NCI-H2227 treated with DMSO at 0.1 percent for 48 hours (cell line): ENCODE measurements around the gene ADO.
"Not testable (repeated sequence)": the region's sequence is repeated elsewhere in the genome, so short reads cannot be mapped to it uniquely, and the experiment has no call there.

Source experiments
- DNase-seq: peaks from one replicate; lab custom pipeline; 2025; lab: John Stamatoyannopoulos, UW

ADO gene

DNA sequence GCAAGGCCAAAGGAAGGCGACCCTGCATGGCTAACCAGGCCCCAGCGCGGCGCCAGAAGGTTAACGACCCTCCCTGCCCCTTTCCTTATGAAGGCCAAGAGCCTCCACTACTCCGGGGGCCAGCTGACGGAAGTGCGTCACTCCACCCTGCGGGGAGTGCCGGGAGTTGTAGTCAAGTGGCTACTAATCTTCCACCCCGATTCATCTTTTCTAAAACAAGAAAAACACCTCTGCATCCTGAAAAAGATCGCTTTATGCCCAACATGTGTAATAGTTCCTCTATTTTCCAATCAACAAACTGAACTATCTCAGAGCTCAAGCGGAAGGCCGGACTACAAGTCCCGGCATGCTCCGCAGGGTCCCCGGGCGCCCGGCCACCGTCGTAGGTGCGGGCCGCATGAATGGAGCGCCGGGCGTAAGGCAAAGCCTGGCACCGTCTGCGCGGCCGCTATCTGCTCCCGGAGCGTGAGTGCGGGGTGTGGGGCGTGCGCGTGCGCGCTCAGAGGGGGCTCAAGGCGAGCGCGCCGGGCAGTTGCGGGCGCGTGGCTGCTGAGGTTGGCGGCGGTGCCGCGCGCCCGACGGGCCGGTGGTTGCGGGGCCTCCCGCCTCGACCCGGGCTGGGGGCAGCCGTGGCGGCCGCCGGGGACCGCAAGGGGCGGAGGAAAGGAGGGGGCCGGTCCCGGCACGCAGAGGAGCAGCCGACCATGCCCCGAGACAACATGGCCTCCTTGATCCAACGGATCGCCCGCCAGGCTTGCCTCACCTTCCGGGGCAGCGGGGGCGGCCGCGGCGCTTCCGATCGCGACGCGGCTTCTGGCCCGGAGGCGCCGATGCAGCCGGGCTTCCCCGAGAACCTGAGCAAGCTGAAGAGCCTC lies at the start of gene ADO:
Gene ADO, plus strand, starts transcription at position 365 of the 875 bp plus-strand sequence. Its CDS starts 340 bp downstream, at position 705.
- DNase-seq = peak; percentile 80

DNA sequence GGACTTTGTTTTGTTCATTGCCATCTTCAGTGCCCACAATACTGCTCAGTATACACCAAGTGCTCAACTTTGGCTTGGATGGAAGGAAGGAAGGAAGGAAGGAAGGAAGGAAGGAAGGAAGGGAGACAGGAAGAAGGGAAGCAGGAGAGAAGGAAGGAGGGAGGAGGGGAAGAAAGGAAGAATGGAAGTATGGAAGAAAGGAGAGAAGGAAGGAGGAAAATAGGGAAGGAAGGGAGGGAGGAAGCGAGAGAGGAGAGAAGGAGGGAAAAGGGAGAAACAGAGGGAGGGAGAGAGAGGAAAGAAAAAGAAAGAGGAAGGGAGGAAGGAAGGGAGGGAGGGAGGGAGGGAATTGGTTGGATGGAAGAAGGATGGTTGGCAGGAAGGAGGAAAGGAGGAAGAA lies 49.6 kb upstream of the ADO start:
- no peak for DNase-seq

- DNase-seq = no peak
Observed at GRCh38 chr10:62755662-62756653, 48.6 kb upstream of the ADO start.

- no peak for DNase-seq
Observed at GRCh38 chr10:62759599-62760175, 44.8 kb upstream of the ADO start.

DNA sequence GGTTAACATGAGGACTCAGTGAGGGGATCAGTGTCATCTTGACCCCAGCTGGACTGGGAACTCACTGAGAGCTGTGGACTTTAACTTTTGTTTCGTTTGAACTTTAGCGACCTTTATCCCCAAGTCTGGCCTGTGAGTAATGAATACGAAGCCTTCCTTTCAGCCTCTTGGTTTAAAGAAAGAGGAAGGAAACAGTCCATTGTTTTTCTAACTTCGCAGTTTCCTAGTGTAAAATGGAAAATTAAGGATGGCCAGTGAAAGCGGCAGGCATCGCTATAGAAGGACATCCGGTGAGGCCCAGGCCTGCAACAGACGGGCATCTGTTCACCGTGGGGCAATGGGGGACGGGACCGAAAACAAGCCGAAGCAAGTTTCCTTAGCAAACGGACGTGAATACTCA lies 44.1 kb upstream of the ADO start:
- DNase-seq = no peak

DNA sequence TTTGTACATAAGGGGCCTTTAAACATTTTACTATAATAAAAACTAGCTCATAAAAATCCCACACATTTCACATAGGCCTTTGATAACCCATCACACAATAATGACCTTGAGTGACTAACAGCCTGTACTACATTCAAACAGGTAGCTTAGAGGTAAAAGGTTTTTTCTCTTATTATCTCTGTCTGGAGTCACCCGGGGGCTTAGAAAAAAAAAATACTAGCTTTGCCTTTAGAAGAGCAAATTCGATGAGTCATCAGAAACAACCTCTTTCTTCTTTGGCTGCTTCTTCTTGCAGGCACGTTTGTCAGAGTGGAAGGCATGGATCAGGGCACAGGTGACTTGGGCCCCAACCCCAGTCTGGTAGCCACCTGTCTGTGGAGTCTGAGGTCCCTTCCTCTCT lies 43.4 kb upstream of the ADO start:
- no peak for DNase-seq

DNA sequence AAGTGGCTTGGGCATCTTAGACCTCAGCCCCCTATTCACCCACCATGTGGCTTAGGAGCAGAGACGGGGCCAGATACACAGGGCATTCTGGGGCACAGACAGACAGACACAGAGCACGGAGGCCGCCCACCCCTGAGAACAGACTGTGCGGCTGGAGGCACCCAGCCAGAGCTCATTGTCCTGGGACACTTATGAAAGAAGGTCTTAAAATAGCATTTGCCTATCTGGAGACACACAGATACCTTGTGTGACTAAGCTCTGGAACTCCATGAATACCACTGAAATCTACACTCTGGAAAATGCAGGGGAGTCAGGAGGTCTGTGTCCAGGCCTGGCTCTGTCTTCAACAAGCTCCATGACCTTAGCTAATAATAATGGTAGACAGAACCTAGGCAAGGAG lies 41.4 kb upstream of the ADO start:
- DNase-seq = no peak

GRCh38 chr10:62764011-62764410 lies 40.5 kb upstream of the ADO start:
- DNase-seq = no peak

DNA sequence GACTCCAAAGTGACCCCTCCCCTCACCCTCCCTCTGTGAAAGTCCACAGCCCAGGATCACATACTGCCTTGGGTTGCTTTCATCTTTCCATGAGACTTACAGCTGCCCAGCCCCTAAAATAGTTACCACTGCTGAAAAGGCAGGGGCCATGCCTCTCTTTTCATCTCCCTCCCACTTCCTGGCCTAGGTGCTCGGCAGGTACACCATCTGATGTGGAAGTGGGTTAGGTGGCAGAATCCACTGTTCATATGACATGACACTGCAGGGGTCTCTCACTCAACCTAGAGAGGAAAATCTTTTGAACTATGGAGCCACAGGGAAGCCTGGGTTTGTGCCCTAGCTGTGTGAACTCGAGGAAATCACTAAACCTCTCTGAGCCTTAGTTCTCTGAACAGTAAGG lies 38.8 kb upstream of the ADO start:
- DNase-seq = no peak

- DNase-seq = no peak
Observed at GRCh38 chr10:62766386-62766785, 38.1 kb upstream of the ADO start.

DNA sequence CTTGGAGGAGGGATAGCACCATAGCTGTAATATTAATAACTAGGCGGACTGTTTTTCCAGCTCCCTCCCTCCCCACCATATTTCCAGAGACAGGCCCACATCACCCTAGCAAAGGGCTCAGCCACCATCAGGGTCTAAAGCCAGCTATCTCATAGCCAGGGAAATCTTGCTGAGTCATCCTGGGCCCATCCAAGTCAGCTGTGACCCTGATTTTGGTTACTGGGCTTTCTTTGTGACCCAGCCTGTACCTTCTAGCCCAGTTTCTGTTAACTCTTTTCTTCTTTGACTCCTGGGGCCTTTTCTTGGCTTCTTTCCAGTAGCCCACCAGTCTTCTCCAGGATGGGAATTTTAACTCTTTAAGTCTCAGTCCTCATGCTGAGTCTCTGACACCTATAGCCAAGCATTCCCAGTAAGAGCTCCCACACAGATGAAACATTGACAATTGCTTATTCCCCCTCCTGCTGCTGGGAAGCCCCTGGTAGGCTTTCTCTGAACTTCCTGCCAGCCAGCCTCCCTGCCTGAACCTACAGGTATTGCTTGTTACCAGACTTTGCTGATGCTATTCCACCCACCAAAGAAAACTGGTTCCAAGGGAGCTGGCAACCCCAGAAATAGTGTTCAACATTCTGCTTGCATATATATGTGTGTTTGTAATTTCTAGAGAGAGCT lies 34.8 kb upstream of the ADO start:
- no peak for DNase-seq

- no peak for DNase-seq
Observed at GRCh38 chr10:62772186-62772974, 32.1 kb upstream of the ADO start.

GRCh38 chr10:62778125-62778524 lies 26.4 kb upstream of the ADO start:
- DNase-seq = no peak

- no peak for DNase-seq
Observed at GRCh38 chr10:62779487-62780248, 24.9 kb upstream of the ADO start.

DNA sequence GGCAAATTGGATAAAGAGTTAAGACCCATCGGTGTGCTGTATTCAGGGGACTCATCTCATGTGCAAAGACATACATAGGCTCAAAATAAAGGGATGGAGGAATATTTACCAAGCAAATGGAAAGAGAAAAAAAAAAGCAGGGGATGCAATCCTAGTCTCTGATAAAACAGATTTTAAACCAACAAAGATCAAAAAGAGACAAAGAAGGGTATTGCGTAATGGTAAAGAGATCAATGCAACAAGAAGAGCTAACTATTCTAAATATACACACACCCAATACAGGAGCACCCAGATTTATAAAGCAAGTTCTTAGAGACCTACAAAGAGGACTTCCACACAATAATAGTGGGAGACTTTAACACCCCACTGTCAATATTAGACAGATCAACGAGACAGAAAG lies 20.0 kb upstream of the ADO start:
- DNase-seq = not testable (repeated sequence)

GRCh38 chr10:62788285-62788684 lies 16.2 kb upstream of the ADO start:
- DNase-seq = not testable (repeated sequence)

DNA sequence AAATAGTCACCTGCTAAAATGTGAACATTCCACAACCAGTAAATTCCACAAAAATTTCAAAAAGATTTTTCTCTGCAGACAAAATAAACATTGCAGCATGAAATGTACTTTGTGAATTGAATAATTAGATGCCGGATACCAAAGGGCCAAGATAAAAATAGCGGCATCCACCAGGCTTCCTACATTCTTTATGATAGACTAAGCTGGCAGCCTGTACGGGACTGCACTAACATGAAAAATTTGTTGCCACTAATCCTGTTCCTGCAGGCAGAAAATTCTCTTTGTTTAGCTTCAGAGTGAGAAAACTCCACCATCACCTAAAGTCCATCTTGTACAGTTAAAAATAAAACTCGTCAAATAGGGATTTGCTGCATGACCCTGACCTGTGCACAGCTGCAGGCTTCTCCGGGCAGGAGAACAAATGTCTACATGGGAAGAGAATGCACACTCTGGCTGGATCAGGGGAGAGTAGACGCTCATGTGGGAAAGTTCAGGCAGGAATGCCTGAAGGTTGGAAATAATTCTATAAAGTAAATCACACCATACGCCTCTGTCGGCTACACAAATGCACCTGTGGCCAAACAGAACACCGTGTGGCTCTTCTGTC lies 15.6 kb upstream of the ADO start:
- no peak for DNase-seq

- DNase-seq = no peak
Observed at GRCh38 chr10:62790019-62790555, 14.4 kb upstream of the ADO start.

GRCh38 chr10:62790571-62790970 lies 13.9 kb upstream of the ADO start:
- DNase-seq = no peak

GRCh38 chr10:62792261-62792660 lies 12.3 kb upstream of the ADO start:
- no peak for DNase-seq
